MM.1S (cell line): ENCODE data around the gene SPINK1.

Source experiments
- DNase-seq: peaks from one replicate; pipeline ENCODE4 v3.0.0-alpha.2; 2015
- H2AFZ ChIP-seq: fragments of 300-600 bp; sonication (generic); 2 replicates; pipeline ENCODE4 v1.6.0; 2016; ENCODE audit warnings: antibody characterized with exemption, low read length
- H3F3A ChIP-seq: fragments of 300-600 bp; sonication (generic); 2 replicates; pipeline ENCODE4 v1.6.1; 2016; ENCODE audit warnings: mild to moderate bottlenecking, antibody characterized with exemption, low read length, moderate library complexity, mixed read lengths; ENCODE audit not compliant: insufficient read depth
- H3K27ac ChIP-seq: fragments of 300-600 bp; sonication (generic); 2 replicates; pipeline ENCODE4 v1.5.1; 2016; ENCODE audit warnings: mild to moderate bottlenecking, low read length
- H3K27me3 ChIP-seq: fragments of 300-600 bp; sonication (generic); replicated peaks from 2 replicates; pipeline ENCODE4 v1.6.0; 2016; ENCODE audit warnings: low read length; ENCODE audit not compliant: insufficient read depth
- H3K36me3 ChIP-seq: fragments of 300-600 bp; sonication (generic); replicated peaks from 2 replicates; pipeline ENCODE4 v1.6.1; 2016; ENCODE audit warnings: mild to moderate bottlenecking, low read length, mixed read lengths; ENCODE audit not compliant: insufficient read depth
- H3K4me1 ChIP-seq: fragments of 300-600 bp; sonication (generic); 2 replicates; pipeline ENCODE4 v1.6.1; 2016; ENCODE audit warnings: low read length, mixed read lengths
- H3K4me2 ChIP-seq: fragments of 300-600 bp; sonication (generic); 2 replicates; pipeline ENCODE4 v1.6.0; 2016; ENCODE audit warnings: low read depth, low read length
- H3K4me3 ChIP-seq: fragments of 300-600 bp; sonication (generic); 2 replicates; pipeline ENCODE4 v1.5.1; 2016; ENCODE audit warnings: low read length, mixed read lengths
- H3K79me2 ChIP-seq: fragments of 300-600 bp; sonication (generic); 2 replicates; pipeline ENCODE4 v1.6.1; 2016; ENCODE audit warnings: mixed run types, low read length, mixed read lengths
- H3K9ac ChIP-seq: fragments of 300-600 bp; sonication (generic); 2 replicates; pipeline ENCODE4 v1.6.1; 2016; ENCODE audit warnings: low read length, mixed read lengths
- H3K9me2 ChIP-seq: fragments of 300-600 bp; sonication (generic); replicated peaks from 2 replicates; pipeline ENCODE4 v1.6.1; 2016; ENCODE audit warnings: mild to moderate bottlenecking, low read length, mixed read lengths; ENCODE audit not compliant: insufficient read depth
- H3K9me3 ChIP-seq: fragments of 300-600 bp; sonication (generic); replicated peaks from 2 replicates; pipeline ENCODE4 v1.6.1; 2016; ENCODE audit warnings: mild to moderate bottlenecking, low read length, mixed read lengths; ENCODE audit not compliant: insufficient read depth
- H4K20me1 ChIP-seq: fragments of 300-600 bp; sonication (generic); 2 replicates; pipeline ENCODE4 v1.6.1; 2016; ENCODE audit warnings: mild to moderate bottlenecking, low read length, moderate library complexity, mixed read lengths; ENCODE audit not compliant: insufficient read depth
- EZH2 ChIP-seq: fragments of 300-600 bp; sonication (generic); optimal IDR thresholded peaks from 2 replicates; pipeline ENCODE3; 2017; ENCODE audit warnings: low read depth, mild to moderate bottlenecking, antibody characterized with exemption, low read length, mixed read lengths
- EZH2phosphoT487 ChIP-seq: fragments of 300-600 bp; sonication (generic); IDR thresholded peaks from 2 replicates; pipeline ENCODE4 v1.6.1; 2018; ENCODE audit warnings: antibody characterized with exemption, low read length
- TF ChIP-seq, protein P1 (sequence below): fragments of 300-600 bp; sonication (generic); IDR thresholded peaks from 2 replicates; pipeline ENCODE4 v1.5.1; 2016; ENCODE audit warnings: antibody characterized with exemption, low read length, mixed read lengths

SPINK1 gene

GRCh38 chr5:147819261-147819770 lies 12.2 kb downstream of the SPINK1 start:
- DNase-seq, result no peak
- H2AFZ ChIP-seq, result no peak overlapping the region

DNA sequence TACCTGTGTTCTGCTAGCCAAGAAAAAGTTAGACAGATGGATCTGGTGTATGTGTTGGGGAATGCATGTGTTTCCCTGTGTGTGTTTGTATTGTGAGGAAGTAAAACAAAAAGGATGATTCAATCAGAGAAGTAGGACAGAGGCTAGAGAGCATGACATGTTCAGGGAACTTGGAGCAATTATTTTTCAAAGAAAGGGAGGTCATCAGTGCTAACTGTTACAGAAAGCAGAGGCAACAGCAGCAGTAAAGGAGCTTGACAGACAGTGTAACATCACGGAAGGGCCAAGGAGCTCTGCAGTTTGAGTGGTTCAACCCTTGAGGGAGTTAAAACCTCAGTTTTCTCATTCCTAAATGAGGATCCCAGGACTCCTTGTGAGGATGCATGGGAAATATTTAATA lies 13.2 kb downstream of the SPINK1 start:
- Histone ChIP-seq H3K9ac (no peak overlapping the region), H3K4me2 (no peak overlapping the region), H3K36me3 (no peaks in the 10 kb centered on the region), H3K9me2 (no peaks in the 10 kb centered on the region), H3K27me3 (no peaks in the 10 kb centered on the region), H2AFZ (no peak overlapping the region), H3K79me2 (no peaks in the 10 kb centered on the region), H3F3A (no peaks in the 10 kb centered on the region), H3K27ac (no peak overlapping the region), H3K4me3 (no peak overlapping the region), H4K20me1 (no peaks in the 10 kb centered on the region), H3K4me1 (no peaks in the 10 kb centered on the region), H3K9me3 (no peaks in the 10 kb centered on the region)
- TF ChIP-seq EZH2phosphoT487 (no peak), EZH2 (no peak)
- TF ChIP-seq, protein P1, sequence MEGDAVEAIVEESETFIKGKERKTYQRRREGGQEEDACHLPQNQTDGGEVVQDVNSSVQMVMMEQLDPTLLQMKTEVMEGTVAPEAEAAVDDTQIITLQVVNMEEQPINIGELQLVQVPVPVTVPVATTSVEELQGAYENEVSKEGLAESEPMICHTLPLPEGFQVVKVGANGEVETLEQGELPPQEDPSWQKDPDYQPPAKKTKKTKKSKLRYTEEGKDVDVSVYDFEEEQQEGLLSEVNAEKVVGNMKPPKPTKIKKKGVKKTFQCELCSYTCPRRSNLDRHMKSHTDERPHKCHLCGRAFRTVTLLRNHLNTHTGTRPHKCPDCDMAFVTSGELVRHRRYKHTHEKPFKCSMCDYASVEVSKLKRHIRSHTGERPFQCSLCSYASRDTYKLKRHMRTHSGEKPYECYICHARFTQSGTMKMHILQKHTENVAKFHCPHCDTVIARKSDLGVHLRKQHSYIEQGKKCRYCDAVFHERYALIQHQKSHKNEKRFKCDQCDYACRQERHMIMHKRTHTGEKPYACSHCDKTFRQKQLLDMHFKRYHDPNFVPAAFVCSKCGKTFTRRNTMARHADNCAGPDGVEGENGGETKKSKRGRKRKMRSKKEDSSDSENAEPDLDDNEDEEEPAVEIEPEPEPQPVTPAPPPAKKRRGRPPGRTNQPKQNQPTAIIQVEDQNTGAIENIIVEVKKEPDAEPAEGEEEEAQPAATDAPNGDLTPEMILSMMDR, result no peak
- no peak for DNase-seq

More at GRCh38 chr5:147819261-147819770, 12.2 kb downstream of the SPINK1 start:
- TF ChIP-seq EZH2 (no peak), EZH2phosphoT487 (no peak)
- TF ChIP-seq, protein P1, result no peak
- Histone ChIP-seq H3K9ac (no peak overlapping the region), H3F3A (no peaks in the 10 kb centered on the region), H3K79me2 (no peaks in the 10 kb centered on the region), H3K4me2 (no peak overlapping the region), H3K4me3 (no peak overlapping the region), H3K9me2 (no peaks in the 10 kb centered on the region), H4K20me1 (no peaks in the 10 kb centered on the region), H3K36me3 (no peaks in the 10 kb centered on the region), H3K4me1 (no peaks in the 10 kb centered on the region), H3K9me3 (no peaks in the 10 kb centered on the region), H3K27me3 (no peaks in the 10 kb centered on the region), H3K27ac (no peak overlapping the region)

- H3K4me2 ChIP-seq, result no peak overlapping the region
- H3K4me3 ChIP-seq, result no peak overlapping the region
- H2AFZ ChIP-seq, result no peak overlapping the region
- H3K9me3 ChIP-seq, result no peaks in the 10 kb centered on the region
- H3K36me3 ChIP-seq, result no peaks in the 10 kb centered on the region
- H3K27me3 ChIP-seq, result no peaks in the 10 kb centered on the region
- H3K27ac ChIP-seq, result no peak overlapping the region
- H3F3A ChIP-seq, result no peaks in the 10 kb centered on the region
- no peak overlapping the region for H3K9ac ChIP-seq
- DNase-seq, result no peak
- H3K4me1 ChIP-seq, result peaks cover 16% of the 10 kb centered on the region
- H4K20me1 ChIP-seq, result no peaks in the 10 kb centered on the region
- H3K9me2 ChIP-seq, result no peaks in the 10 kb centered on the region
- H3K79me2 ChIP-seq, result no peaks in the 10 kb centered on the region
- TF ChIP-seq EZH2 (no peak), EZH2phosphoT487 (no peak)
- TF ChIP-seq, protein P1, result no peak
These were observed 17.8 kb downstream of the SPINK1 start for GRCh38 chr5:147813696-147814095.
